Hematopoietic multipotent progenitor cell treated with erythropoietin and hydrocortisone succinate and interleukin-3 and kit ligand, for 4 days (in vitro differentiated cells): ENCODE results near the gene GPC2.
"Not testable (repeated sequence)": the region's sequence is repeated elsewhere in the genome, so short reads cannot be mapped to it uniquely, and the experiment has no call there.

Experiments used
- DNase-seq: peaks from one replicate; pipeline ENCODE4 v3.0.0-alpha.2; 2015

GPC2 gene

GRCh38 chr7:100177045-100178001 is at the start of gene GPC2, which contains the start of gene STAG3:
TSS of gene GPC2 (minus strand) at chr7:100177381. CDS start at chr7:100177199, 182 bp downstream.
TSS of gene STAG3 (plus strand) at chr7:100177918. CDS start at chr7:100180557, 2,639 bp downstream.
- peak; percentile 98 for DNase-seq

- not testable (repeated sequence) for DNase-seq
Observed at GRCh38 chr7:100224891-100225290, 47.7 kb upstream of the GPC2 start.

- DNase-seq, result not testable (repeated sequence)
Observed at GRCh38 chr7:100223376-100223927, 46.3 kb upstream of the GPC2 start.

GRCh38 chr7:100222445-100223132 is 45.4 kb upstream of the GPC2 start:
- no peak for DNase-seq

GRCh38 chr7:100221767-100222444 is 44.7 kb upstream of the GPC2 start:
- no peak for DNase-seq

- no peak for DNase-seq
Observed at GRCh38 chr7:100221231-100221718, 44.1 kb upstream of the GPC2 start.

GRCh38 chr7:100220586-100221230 is 43.5 kb upstream of the GPC2 start:
- no peak for DNase-seq

- not testable (repeated sequence) for DNase-seq
Observed at GRCh38 chr7:100219801-100220585, 42.8 kb upstream of the GPC2 start, which contains the start of gene PVRIG. TSS of gene PVRIG (plus strand) at chr7:100219949. CDS start at chr7:100219971, 22 bp downstream.

GRCh38 chr7:100219271-100219737 is 42.1 kb upstream of the GPC2 start:
- DNase-seq, result no peak

GRCh38 chr7:100217934-100218333 is 40.8 kb upstream of the GPC2 start:
- peak; percentile 69 for DNase-seq

GRCh38 chr7:100215895-100216294 is 38.7 kb upstream of the GPC2 start:
- DNase-seq, result no peak

GRCh38 chr7:100214356-100214755 is 37.2 kb upstream of the GPC2 start:
- DNase-seq, result not testable (repeated sequence)

GRCh38 chr7:100213672-100214071 is 36.5 kb upstream of the GPC2 start:
- DNase-seq, result no peak

GRCh38 chr7:100212631-100213286 is 35.6 kb upstream of the GPC2 start:
- no peak for DNase-seq

- no peak for DNase-seq
Observed at GRCh38 chr7:100211342-100211780, 34.2 kb upstream of the GPC2 start.

GRCh38 chr7:100210805-100211204 is 33.6 kb upstream of the GPC2 start:
- DNase-seq, result no peak

- no peak for DNase-seq
Observed at GRCh38 chr7:100209493-100209892, 32.3 kb upstream of the GPC2 start.

- no peak for DNase-seq
Observed at GRCh38 chr7:100208911-100209408, 31.8 kb upstream of the GPC2 start.

GRCh38 chr7:100204454-100204853 is 27.3 kb upstream of the GPC2 start:
- DNase-seq, result no peak

- no peak for DNase-seq
Observed at GRCh38 chr7:100200693-100201092, 23.5 kb upstream of the GPC2 start.
